HCT116 (cell line): ENCODE results near the gene PPFIA1.

Source experiments
- EZH2 ChIP-seq: fragments of 200-600 bp; sonication (generic); IDR thresholded peaks from 2 replicates; pipeline ENCODE4 v1.6.1; 2017; ENCODE audit warnings: antibody characterized with exemption, mixed run types
- FOSL1 ChIP-seq: IDR thresholded peaks from 2 replicates; pipeline ENCODE4 v1.6.1; 2012; ENCODE audit warnings: low read depth
- POLR2A ChIP-seq: IDR thresholded peaks from 2 replicates; pipeline ENCODE4 v1.7.0; 2011; ENCODE audit warnings: borderline replicate concordance; ENCODE audit not compliant: insufficient read depth, insufficient read length; ENCODE audit errors: extremely low read depth
- POLR2AphosphoS5 ChIP-seq: IDR thresholded peaks from 2 replicates; pipeline ENCODE4 v1.6.1; 2011; ENCODE audit warnings: mild to moderate bottlenecking, low read depth, low read length, moderate library complexity
- RAD21 ChIP-seq: IDR thresholded peaks from 2 replicates; pipeline ENCODE4 v1.6.1; 2012; ENCODE audit warnings: low read depth, mild to moderate bottlenecking
- SIN3A ChIP-seq: IDR thresholded peaks from 2 replicates; pipeline ENCODE4 v1.6.1; 2012; ENCODE audit warnings: low read depth
- YY1 ChIP-seq: IDR thresholded peaks from 2 replicates; pipeline ENCODE4 v1.6.1; 2011; ENCODE audit warnings: low read length, low read depth, moderate library complexity, mild to moderate bottlenecking; ENCODE audit not compliant: insufficient replicate concordance; ENCODE audit errors: extremely low read depth
- ZFX ChIP-seq: fragments of 450-650 bp; IDR thresholded peaks from 2 replicates; pipeline ENCODE4 v1.6.1; 2017
- TF ChIP-seq, protein P1 (sequence below): IDR thresholded peaks from 2 replicates; pipeline ENCODE4 v1.6.1; 2012
- TF ChIP-seq, protein P2 (sequence below), 3 experiments: fragments of 200-600 bp in 1 of 3; sonication (generic) in 1 of 3; IDR thresholded peaks in 2 of 3; conservative IDR thresholded peaks in 1 of 3; 2 replicates each; pipeline ENCODE4 v1.5.1; 2012 to 2017; ENCODE audit warnings: low read depth in 2 of 3, low read length in 2 of 3, antibody characterized with exemption in 1 of 3, borderline replicate concordance in 1 of 3, control low read depth in 1 of 3, mild to moderate bottlenecking in 1 of 3, mixed read lengths in 1 of 3, mixed run types in 1 of 3, moderate library complexity in 1 of 3; ENCODE audit not compliant: insufficient read depth in 1 of 3
- TF ChIP-seq, protein P3 (sequence below): IDR thresholded peaks from 2 replicates; pipeline ENCODE4 v1.6.1; 2011; ENCODE audit warnings: mild to moderate bottlenecking, low read length, moderate library complexity; ENCODE audit not compliant: insufficient replicate concordance; ENCODE audit errors: extremely low read depth

- TF ChIP-seq POLR2A (no peak), EZH2 (no peak), YY1 (no peak), ZFX (no peak), POLR2AphosphoS5 (no peak), RAD21 (no peak), FOSL1 (no peak), SIN3A (no peak)
- TF ChIP-seq, protein P1, sequence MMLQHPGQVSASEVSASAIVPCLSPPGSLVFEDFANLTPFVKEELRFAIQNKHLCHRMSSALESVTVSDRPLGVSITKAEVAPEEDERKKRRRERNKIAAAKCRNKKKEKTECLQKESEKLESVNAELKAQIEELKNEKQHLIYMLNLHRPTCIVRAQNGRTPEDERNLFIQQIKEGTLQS, result no peak
- TF ChIP-seq, protein P2, sequence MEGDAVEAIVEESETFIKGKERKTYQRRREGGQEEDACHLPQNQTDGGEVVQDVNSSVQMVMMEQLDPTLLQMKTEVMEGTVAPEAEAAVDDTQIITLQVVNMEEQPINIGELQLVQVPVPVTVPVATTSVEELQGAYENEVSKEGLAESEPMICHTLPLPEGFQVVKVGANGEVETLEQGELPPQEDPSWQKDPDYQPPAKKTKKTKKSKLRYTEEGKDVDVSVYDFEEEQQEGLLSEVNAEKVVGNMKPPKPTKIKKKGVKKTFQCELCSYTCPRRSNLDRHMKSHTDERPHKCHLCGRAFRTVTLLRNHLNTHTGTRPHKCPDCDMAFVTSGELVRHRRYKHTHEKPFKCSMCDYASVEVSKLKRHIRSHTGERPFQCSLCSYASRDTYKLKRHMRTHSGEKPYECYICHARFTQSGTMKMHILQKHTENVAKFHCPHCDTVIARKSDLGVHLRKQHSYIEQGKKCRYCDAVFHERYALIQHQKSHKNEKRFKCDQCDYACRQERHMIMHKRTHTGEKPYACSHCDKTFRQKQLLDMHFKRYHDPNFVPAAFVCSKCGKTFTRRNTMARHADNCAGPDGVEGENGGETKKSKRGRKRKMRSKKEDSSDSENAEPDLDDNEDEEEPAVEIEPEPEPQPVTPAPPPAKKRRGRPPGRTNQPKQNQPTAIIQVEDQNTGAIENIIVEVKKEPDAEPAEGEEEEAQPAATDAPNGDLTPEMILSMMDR (IDR thresholded peaks at IDR 0.05 in 2 of 3, conservative IDR thresholded peaks at IDR 0.05 in 1 of 3; ENCODE audit: borderline replicate concordance in 1 of 3, insufficient read depth in 1 of 3, low read depth in 2 of 3, low read length in 2 of 3), result no peak
- TF ChIP-seq, protein P3, sequence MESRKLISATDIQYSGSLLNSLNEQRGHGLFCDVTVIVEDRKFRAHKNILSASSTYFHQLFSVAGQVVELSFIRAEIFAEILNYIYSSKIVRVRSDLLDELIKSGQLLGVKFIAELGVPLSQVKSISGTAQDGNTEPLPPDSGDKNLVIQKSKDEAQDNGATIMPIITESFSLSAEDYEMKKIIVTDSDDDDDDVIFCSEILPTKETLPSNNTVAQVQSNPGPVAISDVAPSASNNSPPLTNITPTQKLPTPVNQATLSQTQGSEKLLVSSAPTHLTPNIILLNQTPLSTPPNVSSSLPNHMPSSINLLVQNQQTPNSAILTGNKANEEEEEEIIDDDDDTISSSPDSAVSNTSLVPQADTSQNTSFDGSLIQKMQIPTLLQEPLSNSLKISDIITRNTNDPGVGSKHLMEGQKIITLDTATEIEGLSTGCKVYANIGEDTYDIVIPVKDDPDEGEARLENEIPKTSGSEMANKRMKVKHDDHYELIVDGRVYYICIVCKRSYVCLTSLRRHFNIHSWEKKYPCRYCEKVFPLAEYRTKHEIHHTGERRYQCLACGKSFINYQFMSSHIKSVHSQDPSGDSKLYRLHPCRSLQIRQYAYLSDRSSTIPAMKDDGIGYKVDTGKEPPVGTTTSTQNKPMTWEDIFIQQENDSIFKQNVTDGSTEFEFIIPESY, result no peak
Observed at GRCh38 chr11:70230840-70231710, 39.4 kb upstream of the PPFIA1 start.
